HG03103 (cell line): ENCODE measurements around the gene IQSEC1.

Source experiments
- ATAC-seq: cut with Tn5 transposase; IDR thresholded peaks from one replicate; pipeline ENCODE4 v1.9.1; 2021; ENCODE audit warnings: low read depth; ENCODE audit not compliant: unreplicated experiment

IQSEC1 gene

DNA sequence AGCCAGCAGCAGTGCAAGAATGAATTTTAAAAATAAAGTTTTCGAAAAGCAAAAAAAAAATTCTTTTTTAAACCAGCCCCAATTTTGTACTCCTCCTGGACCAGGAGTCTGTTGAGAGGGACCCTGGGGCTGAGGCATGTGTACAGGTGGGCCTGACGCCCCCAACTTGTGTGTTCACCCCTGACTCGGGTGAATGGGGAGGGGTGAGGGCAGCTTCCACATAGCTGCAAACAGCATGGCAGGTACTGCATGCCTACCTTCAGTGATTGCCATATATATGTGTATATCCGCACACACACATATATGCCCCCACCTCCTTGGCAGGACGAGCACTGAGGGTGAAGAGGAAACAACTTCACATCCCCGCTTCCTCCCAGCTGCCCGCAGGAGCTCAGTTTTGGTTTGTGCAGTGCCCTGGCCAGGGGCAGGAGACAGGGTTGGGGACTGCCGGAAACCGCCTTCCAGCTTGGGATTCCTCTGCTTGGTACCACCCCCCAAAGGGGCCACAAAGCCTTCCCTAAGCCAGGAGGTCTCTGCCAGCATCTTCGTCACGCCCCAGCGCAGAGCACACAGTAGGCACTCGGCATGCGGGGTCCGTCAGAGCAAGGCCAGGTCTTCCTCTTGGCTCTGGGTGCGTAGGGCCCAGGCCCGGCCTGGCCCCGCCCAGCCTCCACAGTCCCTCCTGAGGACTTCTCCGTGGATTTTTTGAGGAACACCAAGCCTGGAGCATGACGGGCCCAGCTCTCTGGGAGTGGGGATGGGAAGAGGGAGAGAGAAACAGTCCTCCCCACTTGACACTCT lies 170.0 kb downstream of the IQSEC1 start:
- no peak for ATAC-seq

DNA sequence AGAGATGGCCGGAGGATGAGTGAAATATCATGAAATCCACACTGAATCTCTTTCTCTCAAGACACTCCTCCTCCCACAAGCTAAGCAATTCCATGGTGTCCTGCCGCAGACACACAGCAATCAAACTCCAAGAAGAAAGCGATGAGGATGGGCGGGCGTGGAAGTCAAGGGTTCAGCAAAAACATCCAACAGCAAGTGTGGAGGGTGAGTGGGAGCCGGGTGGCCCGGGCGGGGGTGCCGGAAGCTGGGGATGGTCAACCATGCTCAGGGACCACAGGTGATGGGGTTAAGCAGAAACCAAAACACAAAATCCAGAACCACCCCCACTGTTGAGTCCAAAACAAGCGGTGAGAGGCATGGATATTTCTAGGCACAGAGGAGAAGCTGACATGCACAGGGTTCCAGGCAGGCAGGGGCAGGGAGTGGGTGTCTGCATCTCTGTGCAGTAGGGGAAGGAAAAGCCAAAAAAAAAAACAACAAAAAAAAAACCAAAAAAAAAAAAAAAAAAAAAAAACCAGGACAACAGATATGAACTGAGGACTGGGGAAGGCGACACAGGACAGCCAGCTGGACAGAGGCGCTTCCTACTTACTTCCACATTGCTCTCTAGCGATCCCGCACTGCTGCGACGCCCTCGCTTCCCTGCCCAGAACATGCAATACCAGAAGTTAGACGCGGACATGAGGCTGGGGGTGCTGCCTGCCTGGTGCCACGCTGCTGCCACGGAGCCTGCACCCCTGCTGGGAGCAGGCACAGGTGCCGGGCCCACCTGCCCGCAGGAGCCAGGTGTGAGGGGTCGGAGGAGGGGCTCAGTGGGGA lies 170.8 kb downstream of the IQSEC1 start:
- no peak for ATAC-seq

DNA sequence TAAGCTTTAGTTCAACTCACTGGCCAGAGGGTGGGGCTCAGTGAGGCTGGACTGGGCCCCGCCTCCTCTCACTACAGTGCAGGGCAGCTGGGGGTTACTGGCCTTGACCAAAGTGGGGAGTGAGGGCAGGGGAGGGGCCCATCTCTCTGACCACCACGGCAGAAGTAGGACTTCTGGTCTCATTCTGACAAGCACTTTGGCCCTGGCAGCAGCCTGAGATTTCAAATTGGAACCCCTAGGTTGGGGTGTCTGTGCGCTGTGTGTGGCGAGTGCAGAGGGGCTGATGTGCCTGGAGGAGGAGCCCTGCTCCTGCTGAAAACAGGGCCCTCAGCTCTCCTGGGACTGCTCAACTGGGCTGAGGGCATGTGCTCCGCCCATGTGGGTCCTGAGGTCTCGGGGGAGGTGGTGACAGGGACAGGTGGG lies 171.6 kb downstream of the IQSEC1 start:
- no peak for ATAC-seq

DNA sequence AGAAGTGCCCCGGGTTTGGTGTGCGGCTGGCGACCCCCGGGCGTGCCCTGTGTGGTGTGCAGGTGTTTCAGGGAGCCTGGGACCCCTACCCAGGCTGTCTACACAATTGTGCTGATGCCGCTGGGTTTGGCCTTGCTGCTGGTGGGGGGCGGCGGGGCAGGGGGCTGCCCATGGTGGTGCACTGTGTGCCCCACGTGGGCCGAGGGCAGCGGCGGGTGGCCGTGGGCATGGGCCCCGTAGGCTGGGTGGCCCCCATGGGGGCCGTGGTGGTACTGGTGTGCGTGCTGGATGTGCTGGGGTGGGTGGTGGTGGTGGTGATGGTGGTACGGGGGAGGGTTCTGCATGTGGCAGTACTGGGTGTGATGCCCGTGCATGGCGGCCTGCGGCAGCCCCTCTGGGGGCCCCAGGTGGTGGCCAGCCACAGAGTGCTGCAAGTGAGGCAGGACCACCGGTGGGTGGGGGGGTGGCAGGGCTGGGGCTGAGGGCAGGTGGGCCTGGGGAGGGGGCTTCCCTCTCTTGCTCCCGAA lies 172.3 kb downstream of the IQSEC1 start:
- no peak for ATAC-seq

- ATAC-seq, result no peak
Observed at GRCh38 chr3:12898965-12899755, 174.1 kb downstream of the IQSEC1 start.

- no peak for ATAC-seq
Observed at GRCh38 chr3:12898290-12898964, 174.8 kb downstream of the IQSEC1 start.

GRCh38 chr3:12897381-12898289 lies 175.6 kb downstream of the IQSEC1 start:
- ATAC-seq, result no peak

DNA sequence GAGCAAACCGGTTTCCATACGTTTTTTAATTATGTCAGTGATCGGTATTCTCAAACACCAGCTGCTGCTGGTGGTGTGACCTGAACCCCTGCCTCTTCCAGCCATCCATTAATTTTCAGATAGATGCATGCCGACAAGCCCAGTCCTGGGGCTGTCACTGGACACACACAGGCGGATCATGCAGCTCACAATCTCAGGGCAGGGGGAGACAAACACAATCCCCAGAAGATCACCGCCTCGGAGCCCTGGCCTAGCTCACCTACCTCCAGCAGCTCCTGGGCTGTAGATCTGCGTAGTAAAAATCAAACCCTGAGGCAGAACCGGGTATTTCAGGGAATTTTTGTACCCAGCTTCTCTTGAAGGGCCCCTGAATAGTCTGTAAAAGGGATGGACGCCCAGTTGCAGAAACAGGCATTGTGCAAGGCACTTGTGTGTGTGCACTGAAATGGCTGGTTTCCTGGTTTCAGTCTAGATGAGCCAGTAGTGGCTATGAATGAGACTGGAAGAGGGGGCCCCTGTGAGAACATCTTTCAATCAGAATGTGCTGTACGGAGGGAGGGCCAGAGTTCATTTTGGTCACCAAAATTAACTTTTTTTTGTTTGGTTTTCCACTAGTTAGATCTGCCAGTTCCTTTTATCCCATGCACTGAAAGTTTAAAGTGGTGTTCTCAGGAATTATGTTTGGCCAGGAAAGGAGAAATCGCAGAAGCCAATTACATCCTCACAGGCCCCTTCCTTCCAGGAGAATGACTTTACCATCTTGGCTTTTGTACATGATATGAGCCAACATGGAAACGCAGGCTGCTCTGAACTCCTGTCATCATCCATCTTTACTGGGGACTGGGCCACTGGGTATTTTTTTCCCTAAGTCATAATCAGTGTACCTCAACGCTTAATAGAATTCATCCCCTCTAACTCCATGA lies 176.9 kb downstream of the IQSEC1 start:
- ATAC-seq, result no peak

DNA sequence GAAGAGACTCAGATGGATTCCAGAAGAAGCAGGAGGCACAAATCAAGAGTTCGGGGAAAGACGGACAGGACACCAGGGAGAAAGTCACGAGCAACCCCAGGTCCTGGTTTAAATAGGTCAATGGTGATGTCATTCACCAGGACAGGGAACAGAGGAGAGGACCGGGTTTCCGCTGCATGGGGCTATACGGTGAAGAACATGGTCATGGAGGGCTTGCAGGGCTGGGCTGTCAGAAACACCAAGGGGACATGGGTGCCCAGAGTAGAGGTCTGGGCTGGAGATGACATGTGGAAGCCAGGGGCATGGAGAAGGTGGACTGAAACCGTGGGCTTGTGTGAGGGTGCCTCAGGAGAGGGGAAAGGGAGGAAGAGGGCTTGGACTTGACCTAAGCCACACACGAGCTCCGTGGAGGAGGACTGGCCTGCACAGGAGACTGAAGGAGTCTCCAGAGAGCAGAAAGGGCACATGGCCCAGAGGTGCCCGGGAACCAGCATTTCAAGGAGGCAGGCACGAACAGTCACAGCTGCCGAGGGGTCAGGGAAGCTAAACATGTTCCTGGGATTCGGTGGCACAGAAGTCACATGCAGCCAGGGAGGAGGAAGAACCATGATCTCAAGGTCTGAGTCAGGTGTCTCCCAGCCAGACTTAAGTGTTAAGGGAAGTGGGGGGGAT lies 177.7 kb downstream of the IQSEC1 start:
- ATAC-seq, result no peak

DNA sequence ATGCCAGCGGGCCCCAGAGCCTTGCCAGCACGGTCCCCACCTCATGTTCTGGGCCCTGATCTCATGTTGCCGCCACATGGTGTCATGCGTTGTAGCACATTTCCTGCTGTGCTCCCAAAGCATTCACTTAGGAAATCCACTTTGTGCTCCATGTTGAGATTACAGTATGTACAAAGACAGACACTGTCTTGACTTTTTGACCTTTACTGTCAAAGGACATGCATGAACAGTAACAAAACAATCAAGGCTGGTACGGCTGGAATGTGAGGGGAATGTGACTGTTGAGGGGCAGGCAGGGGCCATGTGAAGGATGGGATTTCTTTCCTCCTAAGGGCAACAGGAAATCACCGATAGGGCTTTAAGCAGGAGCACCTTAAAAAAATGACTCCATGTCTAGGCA lies 178.6 kb downstream of the IQSEC1 start:
- no peak for ATAC-seq

DNA sequence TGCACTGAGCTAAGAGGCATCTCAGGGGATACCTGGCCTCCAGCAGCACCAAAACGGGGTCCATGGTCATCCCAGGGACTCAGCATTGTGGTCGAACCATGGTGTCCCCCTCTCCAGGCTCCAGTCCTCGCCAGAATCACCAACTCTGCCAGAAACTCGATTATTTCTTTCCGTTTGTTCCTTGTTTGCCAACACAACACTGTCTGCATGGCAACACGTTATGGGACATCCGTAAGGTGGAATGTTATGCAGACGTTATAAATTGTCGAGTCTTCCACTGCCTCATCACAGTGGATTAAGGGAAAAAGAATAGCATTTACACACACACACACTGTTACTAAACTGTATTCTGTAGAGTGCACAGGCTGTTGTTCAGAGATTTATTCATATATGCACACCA lies 179.4 kb downstream of the IQSEC1 start:
- no peak for ATAC-seq

DNA sequence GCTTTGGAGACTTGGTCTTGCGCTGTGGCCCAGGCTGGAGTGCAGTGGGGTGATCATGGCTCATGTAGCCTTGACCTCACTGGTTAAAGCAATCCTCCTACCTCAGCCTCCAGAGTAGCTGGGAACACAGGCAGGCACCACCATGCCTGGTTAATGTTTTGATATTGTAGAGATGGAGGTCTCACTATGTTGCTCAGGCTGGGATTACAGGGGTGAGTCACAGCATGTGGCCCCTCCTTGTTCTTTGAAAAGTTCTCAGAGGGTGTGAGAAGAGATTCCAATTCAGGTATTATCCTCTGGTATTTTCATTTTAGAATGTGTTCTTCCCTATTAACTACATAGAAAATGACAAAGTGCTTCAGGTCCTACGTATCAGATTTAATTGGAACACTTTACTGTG lies 180.0 kb downstream of the IQSEC1 start:
- ATAC-seq, result no peak

GRCh38 chr3:12892840-12893189 lies 180.4 kb downstream of the IQSEC1 start:
- ATAC-seq, result no peak

- no peak for ATAC-seq
Observed at GRCh38 chr3:12891985-12892839, 181.0 kb downstream of the IQSEC1 start.

- no peak for ATAC-seq
Observed at GRCh38 chr3:12891391-12891984, 181.7 kb downstream of the IQSEC1 start.

DNA sequence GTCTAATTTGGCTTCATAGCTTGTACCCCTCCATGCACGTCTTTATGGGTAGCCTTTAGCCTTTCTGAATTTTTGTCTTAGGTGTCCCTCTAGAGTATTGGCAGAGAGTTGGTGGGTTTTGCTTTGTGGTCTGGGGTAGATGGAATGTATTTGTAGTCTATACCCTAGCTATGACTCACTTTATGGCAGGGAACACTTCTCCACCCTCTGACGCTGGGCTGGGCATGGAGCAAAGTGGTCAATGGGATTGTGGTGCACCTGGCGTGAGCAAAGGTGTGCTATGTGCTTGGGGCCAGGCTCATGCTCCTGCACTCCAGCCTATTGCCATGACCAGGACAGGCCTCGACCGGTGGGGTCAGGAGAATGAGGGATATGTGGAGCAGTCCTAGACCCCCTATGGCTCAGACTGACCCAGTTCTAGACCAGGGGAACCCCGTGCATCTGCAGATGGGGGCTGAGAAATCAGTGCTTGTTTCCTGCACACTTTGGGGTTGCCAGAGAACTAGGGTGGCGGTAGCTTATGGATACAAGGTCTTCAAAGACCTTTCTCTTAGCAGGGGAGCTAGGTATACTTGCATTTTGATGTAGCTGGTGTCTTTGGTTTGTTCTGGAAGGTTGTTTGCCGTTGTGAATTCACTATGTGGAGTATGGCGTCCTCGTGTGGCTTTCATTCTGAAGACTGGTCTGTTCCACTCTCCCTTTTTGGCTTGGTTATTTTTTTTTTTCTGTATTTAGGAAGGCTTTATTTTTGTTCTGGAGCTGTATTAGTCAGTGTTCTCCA lies 182.4 kb downstream of the IQSEC1 start:
- no peak for ATAC-seq
